Measurements from ENCODE around the gene LTBP1.

DNA sequence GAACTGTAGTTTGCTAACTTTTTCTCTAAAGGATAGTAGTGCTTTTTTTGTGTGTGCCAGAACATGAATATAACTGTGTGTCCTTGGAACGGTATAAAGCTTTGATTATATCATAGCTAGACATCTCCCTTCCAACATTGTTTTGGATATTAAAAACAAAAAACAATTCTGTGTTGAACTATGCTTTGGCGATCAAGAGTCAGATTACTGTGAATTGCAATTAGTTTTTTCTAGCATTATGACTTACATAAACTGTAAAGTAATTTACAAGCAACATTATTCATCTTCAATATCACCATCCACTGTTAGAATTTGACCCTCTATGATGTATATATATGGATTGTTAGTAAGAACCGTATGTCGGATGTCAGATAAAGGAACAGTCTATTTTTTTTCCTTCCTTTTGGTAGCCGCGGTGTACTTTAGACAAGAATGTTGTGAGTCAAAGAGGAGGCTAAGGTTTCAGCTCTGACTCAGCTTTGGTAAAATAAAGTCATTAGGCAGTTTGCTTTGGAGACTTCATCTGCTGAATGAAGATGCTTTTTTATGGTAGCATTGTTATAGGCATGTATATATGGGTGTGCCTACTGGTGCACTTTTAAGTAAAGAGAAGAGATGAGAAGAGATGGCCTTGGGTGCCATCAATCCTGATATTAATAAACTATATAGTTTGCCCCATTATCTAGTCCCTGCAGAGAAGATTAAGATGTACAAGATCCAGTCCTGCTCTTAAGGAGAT lies 76.4 kb downstream of the LTBP1 start:
- TF ChIP-seq POLR2AphosphoS5 (IDR thresholded peaks at IDR 0.05; ENCODE audit: low read depth, low read length) (no peak), TAF1 (IDR thresholded peaks at IDR 0.05; ENCODE audit: borderline replicate concordance, low read depth, low read length) (no peak)

Data from GM12892 (cell line).